ENCODE measurements around the gene PRKRA.
A peak's percentile ranks its signal among the peaks of the same experiment; 100 is the strongest.
"Not testable (repeated sequence)": the region's sequence is repeated elsewhere in the genome, so short reads cannot be mapped to it uniquely, and the experiment has no call there.

PRKRA gene

GRCh38 chr2:178455947-178456346 lies 5.0 kb upstream of the PRKRA start:
- no peak for DNase-seq

- no peak for DNase-seq
Measured at GRCh38 chr2:178452870-178453269, 1.9 kb upstream of the PRKRA start.

GRCh38 chr2:178452334-178452733 lies 1.4 kb upstream of the PRKRA start:
- DNase-seq, result no peak

- no peak for DNase-seq
Measured at GRCh38 chr2:178450524-178450773, 526 bp downstream of the PRKRA start.

- no peak for DNase-seq
Measured at GRCh38 chr2:178449700-178450523, 1.1 kb downstream of the PRKRA start.

GRCh38 chr2:178448968-178449661 lies 1.9 kb downstream of the PRKRA start:
- no peak for DNase-seq

GRCh38 chr2:178441426-178441825 lies 9.5 kb downstream of the PRKRA start:
- no peak for DNase-seq

- DNase-seq, result no peak
Measured at GRCh38 chr2:178436662-178437061, 14.3 kb downstream of the PRKRA start.

GRCh38 chr2:178429336-178429735 lies 21.6 kb downstream of the PRKRA start:
- DNase-seq, result no peak

GRCh38 chr2:178428396-178428806 lies 22.6 kb downstream of the PRKRA start:
- DNase-seq, result no peak

GRCh38 chr2:178427458-178427857 lies 23.5 kb downstream of the PRKRA start:
- DNase-seq, result no peak

GRCh38 chr2:178426388-178426787 lies 24.6 kb downstream of the PRKRA start:
- DNase-seq, result no peak

- no peak for DNase-seq
Measured at GRCh38 chr2:178425255-178425827, 25.6 kb downstream of the PRKRA start.

- DNase-seq, result not testable (repeated sequence)
Measured at GRCh38 chr2:178423746-178424145, 27.2 kb downstream of the PRKRA start.

- no peak for DNase-seq
Measured at GRCh38 chr2:178422097-178422496, 28.9 kb downstream of the PRKRA start.

- no peak for DNase-seq
Measured at GRCh38 chr2:178420463-178420999, 30.4 kb downstream of the PRKRA start.

- no peak for DNase-seq
Measured at GRCh38 chr2:178419123-178419522, 31.9 kb downstream of the PRKRA start.

GRCh38 chr2:178418426-178418825 lies 32.5 kb downstream of the PRKRA start:
- DNase-seq, result no peak

GRCh38 chr2:178417916-178418315 lies 33.1 kb downstream of the PRKRA start:
- DNase-seq, result no peak

GRCh38 chr2:178415979-178416378 lies 35.0 kb downstream of the PRKRA start:
- no peak for DNase-seq

GRCh38 chr2:178414266-178415247 lies 36.4 kb downstream of the PRKRA start:
- DNase-seq, result peak; percentile 87

GRCh38 chr2:178413472-178414265 lies 37.3 kb downstream of the PRKRA start:
- peak; percentile 83 for DNase-seq

Measured in NCI-H2171 (cell line).